HG03432 (cell line): ENCODE data around the gene ZNF821.
"Not testable (repeated sequence)": the region's sequence is repeated elsewhere in the genome, so short reads cannot be mapped to it uniquely, and the experiment has no call there.

ENCODE experiments used
- ATAC-seq: cut with Tn5 transposase; IDR thresholded peaks from one replicate; pipeline ENCODE4 v1.9.1; 2021; ENCODE audit warnings: mild to moderate bottlenecking, moderate library complexity; ENCODE audit not compliant: unreplicated experiment

The ZNF821 gene

DNA sequence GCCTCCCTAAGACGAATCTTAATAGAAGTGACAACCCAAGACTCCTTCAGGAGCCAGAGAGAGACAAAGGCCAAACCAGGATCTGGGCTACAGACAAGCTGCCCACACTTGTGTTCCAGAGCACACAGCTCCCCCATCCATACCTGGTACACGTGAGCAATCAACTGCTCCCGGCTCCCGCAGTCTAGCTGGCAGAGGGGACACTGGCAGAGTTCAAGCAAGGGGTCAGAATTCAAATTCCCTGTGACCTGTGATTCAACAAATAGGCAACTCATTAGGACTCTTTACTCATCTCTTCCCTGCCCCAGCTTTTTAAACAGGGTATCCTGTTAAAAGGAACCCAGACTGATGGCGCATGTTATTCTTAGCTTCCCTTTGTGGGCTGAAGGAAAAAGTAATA, 20.0 kb downstream of the ZNF821 start:
- ATAC-seq, result no peak

DNA sequence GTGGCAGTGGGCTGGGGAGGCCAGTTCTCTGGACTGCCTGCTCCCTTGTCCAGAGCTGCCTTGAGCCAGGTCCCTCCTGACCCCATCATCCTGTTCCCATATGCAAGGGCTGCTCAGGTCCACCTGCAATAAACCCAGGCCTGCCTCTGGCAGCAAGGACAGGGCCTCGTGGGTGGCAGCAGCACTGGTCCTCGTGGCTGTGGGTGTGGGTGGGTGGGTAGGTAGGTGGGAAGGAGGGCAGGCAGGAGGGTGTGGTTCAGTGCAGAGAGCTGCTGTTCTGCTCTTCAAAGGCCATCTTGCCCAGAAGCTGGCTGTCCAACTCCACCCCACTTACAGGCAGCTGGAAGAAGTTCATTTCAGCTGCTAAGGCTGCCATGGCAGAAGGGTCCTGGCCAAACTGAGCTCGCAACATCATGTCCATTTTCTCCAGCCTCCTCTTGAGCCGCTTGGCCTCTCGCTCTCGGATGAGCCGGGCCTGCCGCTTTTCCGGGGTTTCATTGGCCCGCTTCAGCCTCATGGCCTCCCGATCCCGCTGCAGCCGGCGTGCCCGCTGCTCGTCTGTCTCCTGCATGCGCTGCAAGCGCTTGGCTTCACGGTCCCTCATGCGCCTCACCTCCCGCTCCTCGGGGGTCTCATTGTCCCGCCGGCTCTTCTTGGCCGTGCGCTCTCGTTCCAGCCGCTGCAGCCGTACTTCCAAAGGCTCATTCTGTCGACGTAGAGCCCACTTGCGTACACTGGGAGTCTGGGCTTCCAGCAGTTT, 24.0 kb downstream of the ZNF821 start:
- no peak for ATAC-seq

DNA sequence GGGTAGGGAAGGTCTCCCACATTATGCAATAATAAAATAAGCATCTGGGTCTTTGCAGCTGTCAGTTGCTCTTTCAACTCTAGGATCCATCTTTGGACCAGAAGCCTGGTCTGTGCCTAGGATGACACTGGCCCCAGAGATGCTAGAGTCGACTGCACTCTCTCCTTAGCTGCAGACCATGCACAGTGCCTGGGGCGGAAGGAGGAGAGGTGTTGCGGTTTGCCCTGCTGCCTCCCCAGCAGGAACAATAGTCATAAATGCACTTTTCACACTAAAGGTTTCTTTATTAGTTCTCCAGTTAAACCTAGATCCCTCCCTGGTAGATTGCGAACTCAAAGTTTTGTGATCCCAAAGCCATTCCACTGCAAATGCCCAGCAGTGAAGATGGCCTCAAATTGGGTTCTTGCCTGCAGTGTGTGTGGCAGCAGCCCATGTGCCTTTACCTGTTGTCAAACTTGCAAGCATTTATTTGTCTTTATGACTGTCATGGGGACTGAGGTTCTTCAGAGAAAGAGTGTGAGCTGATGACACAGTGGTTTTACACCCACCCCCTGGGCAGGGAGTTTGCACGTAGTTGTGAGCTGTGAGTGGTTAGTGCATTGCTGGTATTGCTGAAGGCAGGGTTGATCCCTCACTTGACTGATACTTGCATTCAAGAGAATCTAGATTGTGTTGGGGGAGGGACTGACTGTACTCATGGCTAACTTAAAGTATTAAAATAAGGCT, 27.9 kb downstream of the ZNF821 start:
- ATAC-seq, result no peak

DNA sequence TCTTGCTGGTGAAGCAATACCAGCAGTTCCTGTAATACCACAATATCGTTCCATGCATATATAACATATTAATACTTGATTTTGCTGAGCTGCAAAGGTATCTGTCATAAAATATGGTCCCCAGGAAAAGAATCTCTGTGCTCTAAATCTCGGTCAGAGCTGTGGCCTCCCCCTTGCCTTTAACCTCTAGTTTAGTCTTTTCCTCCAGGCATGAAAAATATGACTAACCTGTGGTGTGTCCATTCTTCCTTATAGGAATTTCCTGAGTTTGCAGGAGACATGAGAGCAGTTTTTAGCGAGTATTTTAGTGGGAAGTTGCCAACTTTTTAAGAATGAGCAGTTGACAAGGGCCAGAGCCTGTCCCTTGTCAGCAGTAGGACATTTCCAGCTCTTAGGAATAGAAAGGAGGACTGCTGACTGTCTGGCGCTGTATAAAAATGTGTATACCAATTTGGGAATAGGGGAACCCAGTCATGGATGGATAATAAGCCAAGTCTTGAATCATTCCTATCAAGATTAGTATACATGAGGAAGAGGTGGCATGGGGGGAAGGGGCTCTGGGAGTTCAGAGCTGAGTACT, 29.5 kb downstream of the ZNF821 start:
- no peak for ATAC-seq

DNA sequence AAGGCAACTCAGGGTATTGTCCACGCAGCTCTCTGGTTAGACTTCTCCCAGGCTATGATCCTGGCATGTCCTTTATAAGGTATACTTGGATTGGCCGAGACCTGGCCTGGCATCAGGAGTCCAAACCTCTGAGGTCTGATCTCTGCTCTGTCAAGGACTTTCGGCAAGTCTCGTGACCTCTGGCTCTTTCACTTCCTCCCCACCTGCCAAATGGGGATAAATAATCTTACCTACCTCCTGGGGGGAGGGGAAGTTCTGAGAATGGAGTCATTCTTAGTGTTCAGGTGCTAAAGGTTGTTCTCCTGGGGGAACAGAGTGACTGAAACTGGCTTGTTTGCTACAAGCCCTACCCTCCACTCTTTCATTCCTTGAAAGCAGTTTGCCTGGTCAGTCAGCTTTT, 30.6 kb downstream of the ZNF821 start:
- ATAC-seq, result peak; percentile 69

DNA sequence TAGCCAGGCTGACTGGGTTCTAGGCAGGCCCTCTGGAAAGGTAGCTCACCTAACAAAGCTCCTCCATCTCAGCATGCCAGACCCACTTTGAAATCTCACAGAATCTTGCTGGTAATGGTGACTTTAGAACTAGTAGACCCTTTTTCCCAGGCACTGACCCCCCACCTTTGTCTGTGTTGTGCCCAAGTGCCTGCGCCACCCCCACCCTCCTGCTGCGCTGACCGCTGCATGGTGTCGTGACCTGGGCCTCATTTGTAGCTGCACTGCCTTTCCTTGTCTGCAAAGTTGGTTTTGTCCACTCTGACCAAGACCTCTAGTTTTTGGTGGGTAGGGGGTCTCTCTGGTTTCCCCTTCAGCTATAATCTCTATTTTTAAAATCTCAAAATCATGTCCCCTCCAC, 31.4 kb downstream of the ZNF821 start:
- ATAC-seq, result no peak

DNA sequence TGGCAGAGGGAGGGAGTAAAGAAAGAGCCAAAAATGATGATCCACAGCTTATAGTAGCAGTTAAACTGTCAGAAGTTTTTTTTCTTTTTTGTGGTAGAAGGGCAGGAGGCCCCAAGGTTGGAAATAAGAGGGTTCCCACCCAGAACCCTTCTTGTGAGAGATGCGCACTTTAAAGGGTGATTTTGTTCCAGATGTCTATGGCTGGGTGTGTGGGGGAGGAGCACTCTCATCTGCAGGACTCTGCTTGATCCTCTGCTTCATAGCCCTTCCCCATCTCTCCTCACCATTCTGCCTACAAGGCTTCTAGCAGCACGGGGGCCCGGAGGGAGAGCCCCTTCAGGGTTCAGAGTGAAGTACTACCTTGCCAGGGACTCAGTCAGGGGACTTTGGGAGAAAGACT, 31.8 kb downstream of the ZNF821 start:
- no peak for ATAC-seq

DNA sequence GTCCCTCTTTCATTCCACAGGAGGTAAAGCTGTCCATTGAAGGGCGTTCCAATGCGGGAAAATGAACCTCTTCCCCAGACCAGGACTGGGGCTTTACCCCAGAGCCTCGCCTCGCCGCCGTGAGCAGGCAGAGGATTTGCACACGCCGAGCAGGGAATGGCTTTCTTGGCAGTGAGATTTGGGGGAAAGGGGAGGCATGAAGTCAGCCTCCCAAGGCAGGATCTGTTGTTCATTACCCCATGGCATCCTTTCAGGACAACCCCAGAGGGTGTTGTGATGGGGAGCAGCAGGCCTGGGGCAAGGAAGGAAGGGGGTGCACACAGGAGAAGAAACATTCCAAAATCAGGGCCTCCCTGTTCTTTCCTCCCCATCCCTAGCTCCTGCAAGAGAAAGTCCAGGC, 32.2 kb downstream of the ZNF821 start:
- ATAC-seq, result no peak

DNA sequence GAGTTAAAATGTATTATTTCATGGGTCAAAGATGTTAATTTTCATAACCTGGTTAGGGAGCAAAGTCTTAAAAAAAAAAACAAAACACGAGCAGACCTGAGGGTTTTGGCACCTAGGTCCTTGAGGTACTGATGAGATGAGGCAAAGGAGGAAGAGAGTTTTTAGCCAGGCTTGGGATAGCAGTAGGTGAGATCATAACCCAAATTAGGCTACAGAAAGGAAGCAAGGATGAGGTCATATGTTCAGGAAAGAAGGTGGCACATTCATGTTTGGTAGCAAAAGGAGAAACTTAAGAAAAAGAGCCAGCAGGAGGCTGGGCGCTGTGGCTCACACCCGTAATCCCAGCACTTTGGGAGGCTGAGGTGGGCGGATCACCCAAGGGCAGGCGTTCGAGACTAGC, 35.4 kb downstream of the ZNF821 start:
- ATAC-seq, result no peak

DNA sequence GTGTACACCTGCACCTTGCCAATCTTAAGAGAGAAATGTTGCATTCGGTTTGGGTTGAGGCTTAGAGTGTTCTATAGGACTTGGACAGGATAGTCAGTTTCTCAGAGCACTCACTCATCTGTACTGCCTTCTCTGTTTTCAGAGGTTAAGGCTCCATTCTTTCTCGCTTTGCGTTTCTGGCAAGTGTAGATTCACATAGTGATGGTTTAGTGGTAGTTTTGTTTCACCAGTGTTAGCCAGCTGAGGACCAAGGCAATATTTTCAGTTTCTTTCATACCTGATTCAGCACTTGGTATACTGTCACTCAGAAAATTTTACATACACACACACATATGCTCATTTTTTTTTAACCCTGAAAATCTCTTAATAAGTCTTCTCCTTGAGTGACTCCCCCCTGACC, 36.9 kb downstream of the ZNF821 start:
- ATAC-seq, result no peak

DNA sequence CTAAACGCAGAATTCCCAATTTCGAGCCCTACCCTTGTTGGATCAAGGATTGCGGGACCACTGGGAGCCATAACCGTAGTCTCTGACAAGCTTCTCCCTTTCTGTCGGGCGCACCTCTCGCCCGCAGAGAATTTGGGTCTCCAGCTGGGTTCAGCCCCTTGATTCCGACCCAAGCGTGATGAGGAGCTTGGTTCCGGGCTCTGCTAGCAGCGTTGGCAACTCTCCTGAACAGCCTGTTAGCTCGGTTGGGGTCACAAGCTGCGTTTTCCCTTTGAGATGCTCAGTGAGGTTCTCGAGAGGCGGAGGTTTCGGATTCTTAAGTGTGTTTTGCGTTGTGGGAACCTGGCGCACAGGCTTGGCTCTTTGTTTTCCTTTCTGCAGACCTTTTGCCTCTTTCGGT, 37.6 kb downstream of the ZNF821 start:
- peak; percentile 1 for ATAC-seq

DNA sequence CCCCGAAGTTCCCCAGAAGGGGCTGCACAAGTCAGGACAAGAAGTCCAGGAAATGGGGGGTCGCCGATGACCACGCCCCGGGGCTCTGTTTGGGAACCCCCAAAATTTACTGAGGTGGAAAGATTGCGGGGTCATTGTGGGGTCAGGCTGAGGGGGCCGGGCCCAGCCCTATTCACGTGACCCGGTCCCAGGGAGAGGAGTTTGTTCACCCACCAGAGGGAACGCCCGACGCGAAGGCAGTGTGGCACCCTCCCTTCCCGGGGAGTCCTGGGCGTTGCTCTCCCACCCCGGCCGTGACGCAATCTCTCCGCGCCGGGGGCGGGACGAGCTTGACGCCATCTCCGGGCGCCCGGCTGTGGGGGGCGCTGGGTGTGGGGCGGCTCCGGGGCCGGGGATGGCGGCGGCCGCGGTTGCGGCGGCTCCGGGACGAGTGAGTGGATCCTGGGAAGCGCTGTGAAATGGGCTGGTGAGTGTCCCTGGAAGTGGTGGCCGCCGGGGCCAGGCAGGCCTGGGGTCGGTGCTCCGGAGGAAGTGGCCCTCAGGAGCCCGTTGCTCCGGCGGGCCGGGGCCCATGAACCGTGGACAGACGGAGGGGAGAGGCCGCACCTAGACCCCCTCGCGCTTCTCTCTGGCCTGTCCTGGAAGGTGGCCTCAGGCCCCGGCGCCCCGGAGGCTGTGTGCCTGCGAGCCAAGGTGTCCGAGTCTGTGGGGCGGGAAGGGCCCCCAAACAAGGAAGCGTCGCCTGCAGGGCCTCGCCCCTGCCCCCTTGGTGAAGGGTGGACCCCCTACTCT, 38.1 kb downstream of the ZNF821 start, which contains the start of gene ATXN1L:
TSS of gene ATXN1L (plus strand) at position 338 of the 792 bp plus-strand sequence. CDS start 3,765 bp downstream, outside the sequence.
- peak; percentile 79 for ATAC-seq

DNA sequence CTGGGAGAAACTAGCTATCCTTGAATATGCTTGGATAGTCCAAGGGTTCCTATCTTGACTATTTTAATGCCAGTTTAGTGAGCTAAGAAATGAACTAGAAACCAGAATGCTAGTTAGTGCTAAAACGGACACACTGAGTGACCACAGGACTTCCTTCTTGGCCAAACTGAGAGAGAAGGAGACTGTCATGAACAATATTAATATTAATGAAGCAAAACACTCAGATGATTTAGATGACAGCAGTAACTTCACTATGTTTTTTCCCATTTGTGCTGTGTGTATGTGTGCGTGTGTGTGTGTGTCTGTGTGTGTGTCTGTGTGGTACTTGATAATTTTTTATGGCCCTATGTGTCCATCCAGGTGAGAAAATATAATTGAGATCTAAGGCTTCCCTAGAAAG, 40.4 kb downstream of the ZNF821 start:
- ATAC-seq, result no peak

DNA sequence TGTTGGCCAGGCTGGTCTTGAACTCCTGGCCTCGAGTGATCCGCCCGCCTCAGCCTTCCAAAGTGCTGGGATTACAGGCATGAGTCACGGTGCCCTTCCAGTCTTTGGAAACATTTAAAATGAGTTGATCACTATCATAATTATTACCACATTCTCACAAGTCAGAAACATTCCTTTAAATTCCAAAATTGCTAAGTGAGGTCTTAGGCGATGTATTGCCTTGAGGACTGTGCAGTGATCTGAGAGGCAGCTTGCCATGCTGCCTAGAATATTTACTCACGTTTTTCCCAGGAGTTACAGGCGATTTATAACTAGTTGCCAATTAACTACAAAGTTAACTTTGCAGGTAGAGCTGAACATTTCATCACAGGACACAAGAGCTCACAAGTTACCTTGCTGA, 43.9 kb downstream of the ZNF821 start:
- ATAC-seq, result no peak

DNA sequence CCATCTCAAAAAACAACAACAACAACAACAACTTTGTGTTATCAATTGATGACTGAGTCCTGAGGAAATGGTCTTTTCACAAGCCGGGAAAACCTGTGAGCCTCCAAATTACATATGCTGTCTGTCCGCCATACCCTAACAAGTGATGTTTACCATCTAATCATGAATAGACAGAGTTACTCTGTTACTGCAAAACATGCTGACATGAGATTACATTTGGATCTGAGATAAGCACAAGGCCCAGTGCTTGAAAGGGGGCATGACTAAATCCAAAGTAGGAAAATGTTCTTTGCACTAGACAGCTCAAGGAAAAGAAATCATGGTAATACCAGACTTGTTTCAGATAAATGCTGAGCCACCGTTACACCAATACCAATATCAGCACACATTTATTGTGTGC, 46.8 kb downstream of the ZNF821 start:
- ATAC-seq, result no peak

DNA sequence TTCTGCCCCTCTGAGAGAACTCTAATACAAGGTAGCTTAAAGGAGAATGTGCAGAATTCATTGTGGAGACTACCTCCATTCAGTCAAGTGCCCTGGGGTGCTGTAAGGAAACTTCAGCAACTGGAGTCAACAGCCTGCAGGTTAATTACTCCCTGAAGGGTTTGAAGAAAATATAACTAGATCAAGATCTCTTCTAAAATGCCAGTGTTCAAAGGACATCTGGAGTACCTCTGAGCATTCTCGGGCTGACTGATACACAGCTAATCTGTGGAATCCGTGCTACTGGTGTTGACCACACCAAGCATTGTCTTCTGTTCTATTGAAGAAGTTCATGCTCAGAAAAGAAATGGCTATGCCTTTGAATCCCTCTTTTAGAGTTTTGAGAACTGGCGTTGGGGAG, 49.7 kb downstream of the ZNF821 start:
- ATAC-seq, result no peak

DNA sequence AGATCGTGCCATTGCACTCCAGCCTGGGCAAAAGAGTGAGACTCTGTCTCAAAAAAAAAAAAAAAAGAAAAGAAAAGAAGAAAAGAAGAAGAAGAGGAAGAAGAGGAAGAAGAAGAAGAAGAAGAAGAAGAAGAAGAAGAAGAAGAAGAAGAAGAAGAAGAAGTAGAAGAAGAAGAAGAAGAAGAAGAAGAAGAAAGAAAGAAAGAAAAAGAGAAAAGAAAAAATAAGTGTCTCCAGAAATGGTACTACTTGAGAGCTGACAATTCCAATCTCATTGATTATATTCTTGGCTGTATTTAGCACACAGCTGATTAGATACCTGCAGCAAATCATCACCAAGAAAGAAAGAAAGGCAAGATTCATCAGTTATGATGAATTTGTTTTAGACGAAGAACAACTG, 51.9 kb downstream of the ZNF821 start:
- ATAC-seq, result not testable (repeated sequence)

DNA sequence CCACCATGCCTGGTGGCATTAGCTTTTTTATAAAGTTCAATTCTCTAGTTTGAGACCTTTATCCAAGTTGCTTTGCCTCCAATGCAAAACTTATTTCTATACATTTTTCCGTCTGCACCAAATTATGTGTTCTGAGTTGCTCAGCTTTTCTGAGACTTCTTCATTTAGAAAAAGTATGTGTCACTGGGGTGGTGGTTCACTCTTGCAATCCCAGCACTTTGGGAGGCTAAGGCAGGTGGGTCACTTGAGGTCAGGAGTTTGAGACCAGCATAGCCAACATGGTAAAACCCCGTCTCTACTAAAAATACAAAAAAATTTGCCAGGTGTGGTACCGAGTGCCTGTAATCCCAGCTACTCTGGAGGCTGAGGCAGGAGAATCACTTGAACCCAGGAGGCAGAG, 52.3 kb downstream of the ZNF821 start:
- ATAC-seq, result not testable (repeated sequence)

DNA sequence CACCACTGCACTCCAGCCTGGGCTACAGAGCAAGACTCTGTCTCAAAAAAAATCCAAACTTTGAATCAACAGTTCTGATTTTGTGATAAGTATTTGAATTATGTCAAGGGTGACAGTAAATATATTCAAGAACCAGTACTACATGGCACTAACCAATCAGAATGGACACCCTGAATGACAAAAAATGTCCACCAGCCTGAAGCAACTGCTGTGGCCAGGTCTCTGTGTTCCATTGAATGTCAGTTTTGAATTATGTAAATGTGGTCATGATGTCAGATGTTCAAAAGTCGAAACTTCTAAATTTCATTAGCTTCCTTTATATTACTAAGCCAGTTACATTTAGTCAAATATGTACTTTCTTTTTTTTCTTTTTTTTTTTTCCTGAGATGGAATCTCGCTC, 53.6 kb downstream of the ZNF821 start:
- ATAC-seq, result no peak

DNA sequence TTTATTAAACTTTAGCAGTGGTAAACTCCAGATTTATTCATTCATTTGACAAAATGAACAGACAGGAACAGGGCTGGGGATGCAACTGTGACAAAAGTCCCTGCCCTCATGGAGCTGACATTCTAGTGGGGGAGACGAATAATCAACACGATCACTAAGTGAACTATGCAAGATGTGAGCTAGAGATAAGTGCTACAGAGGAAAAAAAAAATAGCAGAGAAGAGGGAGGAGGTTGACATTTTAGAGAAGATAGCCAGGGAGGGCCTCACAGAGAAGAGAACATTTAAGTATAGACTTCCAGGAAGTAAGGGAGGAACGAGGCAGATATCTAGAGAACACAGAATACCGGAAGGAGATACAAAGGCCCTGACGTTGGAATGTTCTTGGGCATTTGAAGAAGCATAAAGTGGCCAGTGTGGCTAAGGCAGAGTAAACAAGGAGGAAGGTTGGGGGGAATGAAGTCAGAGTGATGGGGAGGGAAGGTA, 57.4 kb downstream of the ZNF821 start:
- no peak for ATAC-seq

DNA sequence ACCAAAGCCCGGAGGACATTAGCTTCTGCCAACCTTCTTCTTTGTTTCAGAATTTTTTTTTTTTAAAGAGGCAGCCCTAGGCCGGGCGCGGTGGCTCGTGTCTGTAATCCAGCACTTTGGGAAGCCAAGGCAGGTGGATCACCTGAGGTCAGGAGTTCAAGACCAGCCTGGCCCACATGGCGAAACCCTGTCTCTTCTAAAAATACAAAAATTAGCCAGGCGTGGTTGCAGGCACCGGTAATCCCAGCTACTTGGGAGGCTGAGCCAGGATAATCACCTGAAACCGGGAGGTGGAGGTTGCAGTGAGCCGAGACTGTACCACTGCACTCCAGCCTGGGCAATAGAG, 66.9 kb downstream of the ZNF821 start:
- ATAC-seq, result peak; percentile 17
